HepG2 (cell line): Measurements from ENCODE around the gene ZNF446. TPM values are rescaled to one million over a fixed set of nuclear protein-coding genes. Genes with fewer than 3 reads are reported as not detected.

ENCODE experiments used
- MTF2 ChIP-seq: sonication (generic); formaldehyde crosslinking; IDR thresholded peaks from 2 replicates; pipeline ENCODE4 v1.5.0; 2020; ENCODE audit warnings: missing genetic modification reagents, borderline replicate concordance
- SAP130 ChIP-seq: IDR thresholded peaks from 2 replicates; pipeline ENCODE4 v1.6.1; 2016; ENCODE audit warnings: low read depth
- SKI ChIP-seq: fragments of 450-650 bp; IDR thresholded peaks from one replicate; pipeline ENCODE4 v1.6.1; 2018; ENCODE audit warnings: mild to moderate bottlenecking; ENCODE audit not compliant: partially characterized antibody
- SMAD9 ChIP-seq: sonication (generic); formaldehyde crosslinking; IDR thresholded peaks from 2 replicates; pipeline ENCODE4 v1.5.1; 2020; ENCODE audit warnings: mild to moderate bottlenecking, missing genetic modification reagents
- SP140L ChIP-seq: sonication (generic); formaldehyde crosslinking; IDR thresholded peaks from 2 replicates; pipeline ENCODE4 v1.4.0; 2020; ENCODE audit warnings: missing genetic modification reagents, borderline replicate concordance
- TMF1 ChIP-seq: sonication (generic); formaldehyde crosslinking; IDR thresholded peaks from 2 replicates; pipeline ENCODE4 v1.8.1; 2022; ENCODE audit warnings: low read depth, missing genetic modification reagents
- ZFAT ChIP-seq: sonication (generic); formaldehyde crosslinking; conservative IDR thresholded peaks from 2 replicates; pipeline ENCODE4 v1.8.1; 2023; ENCODE audit warnings: missing genetic modification reagents, inconsistent platforms
- ZMYM3 ChIP-seq: sonication (generic); formaldehyde crosslinking; IDR thresholded peaks from 2 replicates; pipeline ENCODE4 v1.5.1; 2020; ENCODE audit warnings: mild to moderate bottlenecking, missing genetic modification reagents
- ZNF10 ChIP-seq: sonication (generic); formaldehyde crosslinking; IDR thresholded peaks from 2 replicates; pipeline ENCODE4 v1.4.0; 2020; ENCODE audit warnings: mild to moderate bottlenecking, low read depth, missing genetic modification reagents, borderline replicate concordance
- ZNF136 ChIP-seq: sonication (generic); formaldehyde crosslinking; IDR thresholded peaks from 2 replicates; pipeline ENCODE4 v1.8.1; 2022; ENCODE audit warnings: low read depth, mild to moderate bottlenecking, moderate library complexity, missing genetic modification reagents
- ZNF232 ChIP-seq: sonication (generic); formaldehyde crosslinking; IDR thresholded peaks from 2 replicates; pipeline ENCODE4 v1.4.0; 2020; ENCODE audit warnings: missing genetic modification reagents, borderline replicate concordance
- ZNF432 ChIP-seq: sonication (generic); formaldehyde crosslinking; IDR thresholded peaks from 2 replicates; pipeline ENCODE4 v1.5.0; 2020; ENCODE audit warnings: missing genetic modification reagents, mild to moderate bottlenecking, borderline replicate concordance
- ZNF451 ChIP-seq: sonication (generic); formaldehyde crosslinking; IDR thresholded peaks from 2 replicates; pipeline ENCODE4 v1.5.0; 2020; ENCODE audit warnings: mild to moderate bottlenecking, missing genetic modification reagents
- ZNF552 ChIP-seq: sonication (generic); formaldehyde crosslinking; IDR thresholded peaks from 2 replicates; pipeline ENCODE4 v1.9.0; 2022; ENCODE audit warnings: missing genetic modification reagents, mild to moderate bottlenecking, borderline replicate concordance
- ZNF598 ChIP-seq: sonication (generic); formaldehyde crosslinking; IDR thresholded peaks from 2 replicates; pipeline ENCODE4 v1.5.1; 2020; ENCODE audit warnings: mild to moderate bottlenecking, missing genetic modification reagents, borderline replicate concordance
- ZSCAN25 ChIP-seq: sonication (generic); formaldehyde crosslinking; IDR thresholded peaks from 2 replicates; pipeline ENCODE4 v1.8.0; 2022; ENCODE audit warnings: mild to moderate bottlenecking, missing genetic modification reagents
- polyA plus RNA-seq, 8 experiments: library from polyadenylated mRNA; depleted of rRNA in 3 of 8; stranded (reverse) in 7 of 8; unstranded in 1 of 8; fragments of >200 nt; fragmentation: Illumina TruSeq in 4 of 8; extraction: Trizol in 4 of 8; gene quantifications; 2 replicates each; pipeline versions ENCODE4 v1.2.1 to v1.2.3, GENCODE V29; 2011 to 2016; ENCODE audit warnings: low read depth in 4 of 8, missing spikeins in 1 of 8, mixed read lengths in 1 of 8; ENCODE audit not compliant: insufficient read depth in 1 of 8
- total RNA-seq, 5 experiments: library from RNA; depleted of rRNA; stranded (reverse); fragments of >200 nt; fragmentation: Illumina TruSeq; extraction: Trizol; gene quantifications; 2 replicates each; pipeline ENCODE4 v1.2.3, GENCODE V29; 2016; ENCODE audit warnings: low read depth in 1 of 5
- TF ChIP-seq, protein P1 (sequence below): sonication (generic); formaldehyde crosslinking; IDR thresholded peaks from 2 replicates; pipeline ENCODE4 v1.4.0; 2020; ENCODE audit warnings: missing genetic modification reagents
- TF ChIP-seq, protein P2 (sequence below): IDR thresholded peaks from 2 replicates; pipeline ENCODE4 v1.6.1; 2016; ENCODE audit warnings: mild to moderate bottlenecking
- TF ChIP-seq, protein P3 (sequence below): sonication (generic); IDR thresholded peaks from 2 replicates; pipeline ENCODE4 v1.6.1; 2016; ENCODE audit warnings: low read depth, borderline replicate concordance
- TF ChIP-seq, protein P4 (sequence below): sonication (generic); formaldehyde crosslinking; IDR thresholded peaks from 2 replicates; pipeline ENCODE4 v1.4.0; 2020; ENCODE audit warnings: missing genetic modification reagents; ENCODE audit errors: not compliant biosample characterization
- TF ChIP-seq, protein P5 (sequence below): sonication (generic); formaldehyde crosslinking; IDR thresholded peaks from 2 replicates; pipeline ENCODE4 v1.5.0; 2020; ENCODE audit warnings: missing genetic modification reagents
- TF ChIP-seq, protein P6 (sequence below): sonication (generic); formaldehyde crosslinking; IDR thresholded peaks from 2 replicates; pipeline ENCODE4 v1.8.0; 2022; ENCODE audit warnings: mild to moderate bottlenecking, missing genetic modification reagents, moderate library complexity

ZNF446 gene
- total and polyA plus RNA-seq, 2 of the 13 experiments (the other 11 are each of a cell fraction or from before 2014, with no cell fraction given), result 3.0 to 3.6 TPM

DNA sequence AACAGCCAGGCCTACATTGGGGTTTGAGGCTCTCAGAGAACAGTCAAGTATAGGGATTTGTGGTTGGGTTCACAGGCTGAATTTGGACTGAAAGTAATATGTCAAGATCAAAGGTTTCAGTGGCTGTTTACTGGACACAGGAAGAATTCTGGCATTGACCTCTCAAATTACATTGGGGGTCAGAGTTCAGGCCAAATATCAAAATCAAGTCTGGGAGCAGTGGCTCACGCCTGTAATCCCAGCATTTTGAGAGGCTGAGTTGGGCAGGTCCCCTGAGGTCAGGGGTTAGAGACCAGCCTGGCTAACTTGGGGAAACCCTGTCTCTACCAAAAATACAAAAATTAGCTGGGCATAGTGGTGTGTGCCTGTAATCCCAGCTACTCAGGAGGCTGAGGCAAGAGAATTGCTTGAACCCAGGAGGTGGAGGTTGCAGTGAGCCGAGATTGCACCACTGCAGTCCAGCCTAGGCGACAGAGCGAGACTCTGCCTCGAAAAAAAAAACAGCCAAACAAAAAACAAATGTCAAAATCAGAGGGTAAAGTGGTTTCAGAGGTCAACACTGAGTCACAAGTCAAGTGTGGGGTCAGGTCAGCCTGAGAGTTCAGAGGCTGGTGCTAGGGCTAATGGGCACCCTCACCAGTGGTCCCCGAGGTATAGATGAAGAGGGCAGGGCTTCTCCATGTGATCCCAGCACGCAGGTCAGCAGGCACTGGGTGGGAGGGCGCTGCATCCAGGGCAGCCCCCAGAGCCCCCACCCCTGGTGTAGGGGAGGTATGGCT lies 34.1 kb downstream of the ZNF446 start (continued):
- TF ChIP-seq, protein P1, sequence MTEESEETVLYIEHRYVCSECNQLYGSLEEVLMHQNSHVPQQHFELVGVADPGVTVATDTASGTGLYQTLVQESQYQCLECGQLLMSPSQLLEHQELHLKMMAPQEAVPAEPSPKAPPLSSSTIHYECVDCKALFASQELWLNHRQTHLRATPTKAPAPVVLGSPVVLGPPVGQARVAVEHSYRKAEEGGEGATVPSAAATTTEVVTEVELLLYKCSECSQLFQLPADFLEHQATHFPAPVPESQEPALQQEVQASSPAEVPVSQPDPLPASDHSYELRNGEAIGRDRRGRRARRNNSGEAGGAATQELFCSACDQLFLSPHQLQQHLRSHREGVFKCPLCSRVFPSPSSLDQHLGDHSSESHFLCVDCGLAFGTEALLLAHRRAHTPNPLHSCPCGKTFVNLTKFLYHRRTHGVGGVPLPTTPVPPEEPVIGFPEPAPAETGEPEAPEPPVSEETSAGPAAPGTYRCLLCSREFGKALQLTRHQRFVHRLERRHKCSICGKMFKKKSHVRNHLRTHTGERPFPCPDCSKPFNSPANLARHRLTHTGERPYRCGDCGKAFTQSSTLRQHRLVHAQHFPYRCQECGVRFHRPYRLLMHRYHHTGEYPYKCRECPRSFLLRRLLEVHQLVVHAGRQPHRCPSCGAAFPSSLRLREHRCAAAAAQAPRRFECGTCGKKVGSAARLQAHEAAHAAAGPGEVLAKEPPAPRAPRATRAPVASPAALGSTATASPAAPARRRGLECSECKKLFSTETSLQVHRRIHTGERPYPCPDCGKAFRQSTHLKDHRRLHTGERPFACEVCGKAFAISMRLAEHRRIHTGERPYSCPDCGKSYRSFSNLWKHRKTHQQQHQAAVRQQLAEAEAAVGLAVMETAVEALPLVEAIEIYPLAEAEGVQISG (CRISPR knock-in tag), result peak; percentile 43; the same call in 1 of the 2 replicates
- TF ChIP-seq, protein P2, sequence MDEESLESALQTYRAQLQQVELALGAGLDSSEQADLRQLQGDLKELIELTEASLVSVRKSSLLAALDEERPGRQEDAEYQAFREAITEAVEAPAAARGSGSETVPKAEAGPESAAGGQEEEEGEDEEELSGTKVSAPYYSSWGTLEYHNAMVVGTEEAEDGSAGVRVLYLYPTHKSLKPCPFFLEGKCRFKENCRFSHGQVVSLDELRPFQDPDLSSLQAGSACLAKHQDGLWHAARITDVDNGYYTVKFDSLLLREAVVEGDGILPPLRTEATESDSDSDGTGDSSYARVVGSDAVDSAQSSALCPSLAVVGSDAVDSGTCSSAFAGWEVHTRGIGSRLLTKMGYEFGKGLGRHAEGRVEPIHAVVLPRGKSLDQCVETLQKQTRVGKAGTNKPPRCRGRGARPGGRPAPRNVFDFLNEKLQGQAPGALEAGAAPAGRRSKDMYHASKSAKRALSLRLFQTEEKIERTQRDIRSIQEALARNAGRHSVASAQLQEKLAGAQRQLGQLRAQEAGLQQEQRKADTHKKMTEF (CRISPR knock-in tag), result peak; percentile 27; the same call in 1 of the 2 replicates
- TF ChIP-seq, protein P3, sequence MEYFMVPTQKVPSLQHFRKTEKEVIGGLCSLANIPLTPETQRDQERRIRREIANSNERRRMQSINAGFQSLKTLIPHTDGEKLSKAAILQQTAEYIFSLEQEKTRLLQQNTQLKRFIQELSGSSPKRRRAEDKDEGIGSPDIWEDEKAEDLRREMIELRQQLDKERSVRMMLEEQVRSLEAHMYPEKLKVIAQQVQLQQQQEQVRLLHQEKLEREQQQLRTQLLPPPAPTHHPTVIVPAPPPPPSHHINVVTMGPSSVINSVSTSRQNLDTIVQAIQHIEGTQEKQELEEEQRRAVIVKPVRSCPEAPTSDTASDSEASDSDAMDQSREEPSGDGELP, result no peak
- TF ChIP-seq SAP130 (CRISPR knock-in tag), result peak; percentile 60
- no peak for TF ChIP-seq ZNF552 (CRISPR knock-in tag)
- TF ChIP-seq, protein P4, sequence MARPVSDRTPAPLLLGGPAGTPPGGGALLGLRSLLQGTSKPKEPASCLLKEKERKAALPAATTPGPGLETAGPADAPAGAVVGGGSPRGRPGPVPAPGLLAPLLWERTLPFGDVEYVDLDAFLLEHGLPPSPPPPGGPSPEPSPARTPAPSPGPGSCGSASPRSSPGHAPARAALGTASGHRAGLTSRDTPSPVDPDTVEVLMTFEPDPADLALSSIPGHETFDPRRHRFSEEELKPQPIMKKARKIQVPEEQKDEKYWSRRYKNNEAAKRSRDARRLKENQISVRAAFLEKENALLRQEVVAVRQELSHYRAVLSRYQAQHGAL (CRISPR knock-in tag), result no peak
- TF ChIP-seq, protein P5, sequence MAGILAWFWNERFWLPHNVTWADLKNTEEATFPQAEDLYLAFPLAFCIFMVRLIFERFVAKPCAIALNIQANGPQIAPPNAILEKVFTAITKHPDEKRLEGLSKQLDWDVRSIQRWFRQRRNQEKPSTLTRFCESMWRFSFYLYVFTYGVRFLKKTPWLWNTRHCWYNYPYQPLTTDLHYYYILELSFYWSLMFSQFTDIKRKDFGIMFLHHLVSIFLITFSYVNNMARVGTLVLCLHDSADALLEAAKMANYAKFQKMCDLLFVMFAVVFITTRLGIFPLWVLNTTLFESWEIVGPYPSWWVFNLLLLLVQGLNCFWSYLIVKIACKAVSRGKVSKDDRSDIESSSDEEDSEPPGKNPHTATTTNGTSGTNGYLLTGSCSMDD, result no peak
- TF ChIP-seq, protein P6, sequence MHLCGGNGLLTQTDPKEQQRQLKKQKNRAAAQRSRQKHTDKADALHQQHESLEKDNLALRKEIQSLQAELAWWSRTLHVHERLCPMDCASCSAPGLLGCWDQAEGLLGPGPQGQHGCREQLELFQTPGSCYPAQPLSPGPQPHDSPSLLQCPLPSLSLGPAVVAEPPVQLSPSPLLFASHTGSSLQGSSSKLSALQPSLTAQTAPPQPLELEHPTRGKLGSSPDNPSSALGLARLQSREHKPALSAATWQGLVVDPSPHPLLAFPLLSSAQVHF (CRISPR knock-in tag), result no peak
- TF ChIP-seq ZNF136 (CRISPR knock-in tag), result no peak
- no peak for TF ChIP-seq ZFAT
- TF ChIP-seq TMF1, result no peak
- no peak for TF ChIP-seq ZNF232 (CRISPR knock-in tag)
- no peak for TF ChIP-seq ZNF451
- TF ChIP-seq ZNF10 (CRISPR knock-in tag), result no peak
- TF ChIP-seq ZNF432, result no peak
- no peak for TF ChIP-seq SMAD9
- no peak for TF ChIP-seq ZMYM3 (CRISPR knock-in tag)
- peak; percentile 80 for TF ChIP-seq SKI
- no peak for TF ChIP-seq MTF2
- TF ChIP-seq ZNF598 (CRISPR knock-in tag), result no peak
- no peak for TF ChIP-seq SP140L (CRISPR knock-in tag)
- TF ChIP-seq ZSCAN25, result no peak
